H9 (cell line): ENCODE measurements around the gene DNAL1. TPM values are rescaled to one million over a fixed set of nuclear protein-coding genes. Genes with fewer than 3 reads are reported as not detected.

Source experiments
- DNase-seq: peaks from one replicate; pipeline ENCODE4 v3.0.0-alpha.2; 2017
- H2AFZ ChIP-seq: one replicate; pipeline ENCODE4 v1.6.1; 2013; ENCODE audit warnings: mild to moderate bottlenecking, low read length, control low read depth, moderate library complexity
- H2AK5ac ChIP-seq: 2 replicates; pipeline ENCODE4 v1.6.1; 2013; ENCODE audit warnings: low read length, control low read depth, mixed read lengths; ENCODE audit not compliant: insufficient read length
- H2BK120ac ChIP-seq: one replicate; pipeline ENCODE4 v1.6.1; 2013; ENCODE audit warnings: low read depth, mild to moderate bottlenecking, low read length, control low read depth, inconsistent platforms; ENCODE audit not compliant: poor library complexity, severe bottlenecking
- H2BK12ac ChIP-seq: 2 replicates; pipeline ENCODE4 v1.6.1; 2013; ENCODE audit warnings: low read length, control low read depth, mixed read lengths, low read depth; ENCODE audit not compliant: insufficient read length
- H2BK15ac ChIP-seq: 2 replicates; pipeline ENCODE4 v1.6.1; 2013; ENCODE audit warnings: low read depth, low read length, control low read depth
- H2BK20ac ChIP-seq: one replicate; pipeline ENCODE4 v1.6.1; 2013; ENCODE audit warnings: low read depth, mild to moderate bottlenecking, low read length, control low read depth, inconsistent platforms; ENCODE audit not compliant: poor library complexity, severe bottlenecking
- H2BK5ac ChIP-seq: 2 replicates; pipeline ENCODE4 v1.6.1; 2013; ENCODE audit warnings: low read length, control low read depth, mixed read lengths; ENCODE audit not compliant: insufficient read length
- H3K14ac ChIP-seq: 2 replicates; pipeline ENCODE4 v1.6.1; 2013; ENCODE audit warnings: low read length, control low read depth; ENCODE audit not compliant: insufficient read depth
- H3K18ac ChIP-seq: 2 replicates; pipeline ENCODE4 v1.6.1; 2013; ENCODE audit warnings: low read depth, mild to moderate bottlenecking, mixed read lengths, low read length, control low read depth; ENCODE audit not compliant: insufficient read length
- H3K23ac ChIP-seq: 2 replicates; pipeline ENCODE4 v1.6.1; 2013; ENCODE audit warnings: low read length, control low read depth, mixed read lengths, low read depth; ENCODE audit not compliant: insufficient read length
- H3K23me2 ChIP-seq: 2 replicates; pipeline ENCODE4 v1.6.1; 2013; ENCODE audit warnings: low read depth, mild to moderate bottlenecking, mixed read lengths, low read length, control low read depth; ENCODE audit not compliant: insufficient read length, poor library complexity, severe bottlenecking
- H3K27ac ChIP-seq: 2 replicates; pipeline ENCODE4 v1.5.1; 2013; ENCODE audit warnings: low read length, control low read depth, mixed read lengths, low read depth; ENCODE audit not compliant: insufficient read length
- H3K27me3 ChIP-seq: 2 replicates; pipeline ENCODE4 v1.6.1; 2013; ENCODE audit warnings: low read length, control low read depth, inconsistent platforms; ENCODE audit not compliant: insufficient read depth
- H3K4ac ChIP-seq: 2 replicates; pipeline ENCODE4 v1.6.1; 2013; ENCODE audit warnings: low read depth, mild to moderate bottlenecking, control low read depth, inconsistent platforms, low read length, moderate library complexity
- H3K4me1 ChIP-seq: 2 replicates; pipeline ENCODE4 v1.6.1; 2013; ENCODE audit warnings: low read length, control low read depth, inconsistent platforms; ENCODE audit not compliant: insufficient read depth
- H3K4me2 ChIP-seq: 2 replicates; pipeline ENCODE4 v1.6.1; 2013; ENCODE audit warnings: low read length, control low read depth, mixed read lengths; ENCODE audit not compliant: insufficient read length, insufficient read depth
- H3K56ac ChIP-seq: 2 replicates; pipeline ENCODE4 v1.6.1; 2013; ENCODE audit warnings: low read depth, mild to moderate bottlenecking, mixed read lengths, low read length, control low read depth; ENCODE audit not compliant: insufficient read length
- H3K79me1 ChIP-seq: 2 replicates; pipeline ENCODE4 v1.6.1; 2013; ENCODE audit warnings: low read depth, mild to moderate bottlenecking, moderate library complexity, low read length, control low read depth, inconsistent platforms; ENCODE audit not compliant: insufficient read depth, poor library complexity, severe bottlenecking
- H3K79me2 ChIP-seq: 2 replicates; pipeline ENCODE4 v1.6.1; 2013; ENCODE audit warnings: low read length, control low read depth, inconsistent platforms; ENCODE audit not compliant: insufficient read depth
- H3K9ac ChIP-seq: 2 replicates; pipeline ENCODE4 v1.6.1; 2013; ENCODE audit warnings: low read length, control low read depth, mixed read lengths; ENCODE audit not compliant: insufficient read length; ENCODE audit errors: extremely low read depth
- H3K9me3 ChIP-seq: one replicate; pipeline ENCODE4 v1.6.1; 2013; ENCODE audit warnings: low read depth, low read length, inconsistent platforms; ENCODE audit not compliant: control insufficient read depth
- H3T11ph ChIP-seq: one replicate; pipeline ENCODE4 v1.6.1; 2013; ENCODE audit warnings: mild to moderate bottlenecking, low read length, control low read depth, inconsistent platforms
- H4K20me1 ChIP-seq: one replicate; pipeline ENCODE4 v1.6.1; 2013; ENCODE audit not compliant: control insufficient read depth, insufficient read length, insufficient read depth
- H4K5ac ChIP-seq: 2 replicates; pipeline ENCODE4 v1.6.1; 2013; ENCODE audit warnings: low read depth, mild to moderate bottlenecking, mixed read lengths, low read length, control low read depth; ENCODE audit not compliant: insufficient read length
- H4K8ac ChIP-seq: replicated peaks from 2 replicates; pipeline ENCODE4 v1.6.1; 2013; ENCODE audit warnings: low read length, control low read depth, mixed read lengths, low read depth; ENCODE audit not compliant: insufficient read length
- H4K91ac ChIP-seq: 2 replicates; pipeline ENCODE4 v1.6.1; 2013; ENCODE audit warnings: low read depth, mild to moderate bottlenecking, moderate library complexity, mixed read lengths, low read length, control low read depth; ENCODE audit not compliant: insufficient read length
- H3K27ac Mint-ChIP-seq, 3 experiments: 2 replicates in 2 of 3; 3 replicates in 1 of 3; pipeline ENCODE4 v1.8.0; 2020 to 2021; ENCODE audit warnings: mixed read lengths in 3 of 3, mild to moderate bottlenecking in 1 of 3, moderate library complexity in 1 of 3
- H3K27me3 Mint-ChIP-seq: 2 replicates; pipeline ENCODE4 v1.8.0; 2021; ENCODE audit warnings: low read depth, mild to moderate bottlenecking, moderate library complexity, mixed read lengths
- H3K36me3 Mint-ChIP-seq, 3 experiments: 2 replicates in 2 of 3; 3 replicates in 1 of 3; pipeline ENCODE4 v1.8.0; 2020 to 2021; ENCODE audit warnings: low read depth in 3 of 3, mixed read lengths in 3 of 3; ENCODE audit not compliant: insufficient read depth in 1 of 3
- H3K4me1 Mint-ChIP-seq, 2 experiments: 2 replicates each; pipeline ENCODE4 v1.8.0; 2020; ENCODE audit warnings: mixed read lengths in 2 of 2
- H3K4me3 Mint-ChIP-seq, 2 experiments: 2 replicates in 1 of 2; 3 replicates in 1 of 2; pipeline ENCODE4 v1.8.0; 2020 to 2021; ENCODE audit warnings: mild to moderate bottlenecking in 2 of 2, mixed read lengths in 2 of 2, moderate library complexity in 1 of 2
- H3K9me3 Mint-ChIP-seq, 2 experiments: 2 replicates in 1 of 2; 3 replicates in 1 of 2; pipeline ENCODE4 v1.8.0; 2020; ENCODE audit warnings: mild to moderate bottlenecking in 2 of 2, mixed read lengths in 2 of 2, moderate library complexity in 1 of 2
- CTCF ChIP-seq: fragments of 200-600 bp; sonication (generic); conservative IDR thresholded peaks from 3 replicates; pipeline ENCODE4 v1.8.0; 2021; ENCODE audit warnings: antibody characterized with exemption, mild to moderate bottlenecking
- whole genome bisulfite sequencing: extraction: QIAGEN DNeasy Blood & Tissue Kit; methylation state at CpG from one replicate; pipeline ENCODE4 v1.1.7; 2013; ENCODE audit warnings: missing lambda C conversion rate, low lambda C conversion rate, mixed read lengths; ENCODE audit not compliant: insufficient read length; ENCODE audit errors: extremely low coverage; 5-methylcytosine and 5-hydroxymethylcytosine counted together
- total RNA-seq: library from RNA; stranded (reverse); gene quantifications from 2 replicates; pipeline ENCODE4 v1.2.1, GENCODE V29; 2021

The DNAL1 gene
- total RNA-seq, 1 experiment from 2014 or later, result 17.7 TPM

- Histone ChIP-seq H3K9ac (no peak overlapping the region), H3T11ph (no peak overlapping the region), H2AK5ac (no peak overlapping the region), H3K23ac (no peak overlapping the region), H4K8ac (no peak overlapping the region), H3K14ac (peak overlapping the region; percentile 45), H4K5ac (no peak overlapping the region), H3K9me3 (no peaks in the 10 kb centered on the region), H2BK5ac (no peak overlapping the region), H3K4me2 (no peak overlapping the region), H3K27me3 (no peaks in the 10 kb centered on the region), H2AFZ (no peak overlapping the region), H3K18ac (no peak overlapping the region), H2BK12ac (no peak overlapping the region), H4K20me1 (no peaks in the 10 kb centered on the region), H2BK20ac (no peak overlapping the region), H3K56ac (no peak overlapping the region), H4K91ac (no peak overlapping the region), H3K27ac (no peak overlapping the region), H3K23me2 (no peaks in the 10 kb centered on the region), H2BK120ac (no peak overlapping the region), H3K79me1 (no peaks in the 10 kb centered on the region), H2BK15ac (no peak overlapping the region), H3K79me2 (peaks cover 2% of the 10 kb centered on the region; the same call in 1 of the 2 replicates), H3K4ac (no peak overlapping the region), H3K4me1 (peaks cover 6% of the 10 kb centered on the region; the same call in 1 of the 2 replicates)
- Mint-ChIP-seq H3K36me3 (no peaks in the 10 kb centered on the region), H3K27ac (peak overlapping the region in 2 of 3 experiments; percentile 9 to 68; a peak in 3 of 7 replicates), H3K27me3 (peaks cover 2% of the 10 kb centered on the region; the same call in 1 of the 2 replicates), H3K9me3 (no peaks in the 10 kb centered on the region; a peak in 1 of 5 replicates), H3K4me3 (peak overlapping the region in 1 of 2 experiments; percentile 32; a peak in 2 of 5 replicates), H3K4me1 (peaks cover 51 to 53% of the 10 kb centered on the region in 2 experiments)
- peak; percentile 38 for DNase-seq
- TF ChIP-seq CTCF, result peak; percentile 42
- WGBS, result no CpG with 5 or more reads among the region's 6 CpGs
These were observed 102.0 kb downstream of the DNAL1 start for GRCh38 chr14:73746520-73747378.
